GM19239 (cell line): ENCODE results near the gene SLC16A9.
"Not testable (repeated sequence)": the region's sequence is repeated elsewhere in the genome, so short reads cannot be mapped to it uniquely, and the experiment has no call there.

ENCODE experiments used
- DNase-seq: peaks from one replicate; pipeline ENCODE4 v3.0.0; 2011; ENCODE audit warnings: low spot score; ENCODE audit not compliant: insufficient read length
- FAIRE-seq: peaks from 2 replicates; lab custom pipeline; 2011; peaks lifted over from hg19 to GRCh38; lab: Jason Lieb, UNC

The SLC16A9 gene

GRCh38 chr10:59678884-59679301 is 30.8 kb downstream of the SLC16A9 start:
- FAIRE-seq (peak; percentile 64), DNase-seq (no peak)

GRCh38 chr10:59677253-59677831 is 32.3 kb downstream of the SLC16A9 start:
- DNase-seq (no peak), FAIRE-seq (no peak)

- FAIRE-seq (no peak), DNase-seq (no peak)
Measured at GRCh38 chr10:59675812-59676211, 33.8 kb downstream of the SLC16A9 start.

GRCh38 chr10:59674215-59674836 is 35.3 kb downstream of the SLC16A9 start:
- no peak for FAIRE-seq
- no peak for DNase-seq

- DNase-seq = no peak
- FAIRE-seq = peak; percentile 51
Measured at GRCh38 chr10:59672150-59672875, 37.3 kb downstream of the SLC16A9 start.

- DNase-seq (no peak), FAIRE-seq (no peak)
Measured at GRCh38 chr10:59670269-59670668, 39.4 kb downstream of the SLC16A9 start.

GRCh38 chr10:59668096-59668495 is 41.6 kb downstream of the SLC16A9 start:
- FAIRE-seq (no peak), DNase-seq (no peak)

- DNase-seq (no peak), FAIRE-seq (no peak)
Measured at GRCh38 chr10:59666310-59666709, 43.3 kb downstream of the SLC16A9 start.

- DNase-seq, FAIRE-seq: not testable (repeated sequence)
Measured at GRCh38 chr10:59663213-59663612, 46.4 kb downstream of the SLC16A9 start.

GRCh38 chr10:59657724-59658123 is 51.9 kb downstream of the SLC16A9 start:
- no peak for DNase-seq
- no peak for FAIRE-seq

GRCh38 chr10:59655309-59655708 is 54.3 kb downstream of the SLC16A9 start:
- no peak for FAIRE-seq

GRCh38 chr10:59654007-59654406 is 55.6 kb downstream of the SLC16A9 start:
- FAIRE-seq = no peak
- no peak for DNase-seq

More at GRCh38 chr10:59655309-59655708, 54.3 kb downstream of the SLC16A9 start:
- DNase-seq = no peak

GRCh38 chr10:59651902-59652301 is 57.7 kb downstream of the SLC16A9 start:
- FAIRE-seq = no peak
- DNase-seq = no peak

GRCh38 chr10:59649606-59650346 is 59.9 kb downstream of the SLC16A9 start:
- FAIRE-seq (no peak), DNase-seq (no peak)

- no peak for DNase-seq
- FAIRE-seq = no peak
Measured at GRCh38 chr10:59648711-59649201, 60.9 kb downstream of the SLC16A9 start.

GRCh38 chr10:59644841-59645240 is 64.8 kb downstream of the SLC16A9 start:
- FAIRE-seq = no peak
- DNase-seq = no peak

- DNase-seq, FAIRE-seq: not testable (repeated sequence)
Measured at GRCh38 chr10:59641688-59642087, 68.0 kb downstream of the SLC16A9 start.

- FAIRE-seq (no peak), DNase-seq (no peak)
Measured at GRCh38 chr10:59635502-59636290, 74.0 kb downstream of the SLC16A9 start.

- FAIRE-seq (no peak), DNase-seq (no peak)
Measured at GRCh38 chr10:59634102-59634501, 75.5 kb downstream of the SLC16A9 start.

GRCh38 chr10:59633063-59633462 is 76.6 kb downstream of the SLC16A9 start:
- DNase-seq (no peak), FAIRE-seq (no peak)
